ENCODE results near the gene OR6Y1. TPM values are rescaled to one million over a fixed set of nuclear protein-coding genes. Genes with fewer than 3 reads are reported as not detected.

Gene OR6Y1, protein sequence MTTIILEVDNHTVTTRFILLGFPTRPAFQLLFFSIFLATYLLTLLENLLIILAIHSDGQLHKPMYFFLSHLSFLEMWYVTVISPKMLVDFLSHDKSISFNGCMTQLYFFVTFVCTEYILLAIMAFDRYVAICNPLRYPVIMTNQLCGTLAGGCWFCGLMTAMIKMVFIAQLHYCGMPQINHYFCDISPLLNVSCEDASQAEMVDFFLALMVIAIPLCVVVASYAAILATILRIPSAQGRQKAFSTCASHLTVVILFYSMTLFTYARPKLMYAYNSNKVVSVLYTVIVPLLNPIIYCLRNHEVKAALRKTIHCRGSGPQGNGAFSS
- not detected in 2 replicates for total RNA-seq (2014; rRNA removed; shearing (Covaris generic))
- not detected in 2 replicates for polyA plus RNA-seq (2014; cell fraction: nucleus; rRNA removed)

- DNase-seq (ENCODE audit: extremely low read depth, low read depth), result no peak
Observed at GRCh38 chr1:158554352-158554751, at the start of gene OR6Y1. Gene OR6Y1 (minus strand): TSS chr1:158554405. CDS start chr1:158548105, 6,300 bp downstream.

GRCh38 chr1:158600735-158601134 is 46.5 kb upstream of the OR6Y1 start:
- no peak for DNase-seq (ENCODE audit: extremely low read depth, low read depth)

DNA sequence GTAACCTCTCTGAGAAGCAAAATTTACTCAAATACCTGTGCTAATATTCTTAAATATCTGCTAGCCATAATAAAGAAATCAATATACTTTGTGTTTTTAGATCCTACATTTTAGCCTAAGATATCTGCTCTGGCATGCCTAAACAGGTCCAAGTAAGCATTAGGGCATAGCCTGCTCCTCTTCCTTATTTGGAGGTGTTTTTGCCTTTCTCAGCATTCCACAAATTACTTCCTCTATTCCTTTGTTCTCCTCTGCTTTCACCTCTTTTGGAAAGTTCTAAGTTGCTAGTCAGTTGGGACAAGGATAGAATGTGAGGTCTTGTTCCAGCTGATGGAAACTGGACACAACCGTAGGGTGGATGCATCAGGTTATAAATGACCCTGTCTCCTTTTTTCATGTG is 32.7 kb upstream of the OR6Y1 start:
- DNase-seq (ENCODE audit: extremely low read depth, low read depth), result no peak

- no peak for DNase-seq (ENCODE audit: extremely low read depth, low read depth)
Observed at GRCh38 chr1:158583962-158584361, 29.8 kb upstream of the OR6Y1 start.

DNA sequence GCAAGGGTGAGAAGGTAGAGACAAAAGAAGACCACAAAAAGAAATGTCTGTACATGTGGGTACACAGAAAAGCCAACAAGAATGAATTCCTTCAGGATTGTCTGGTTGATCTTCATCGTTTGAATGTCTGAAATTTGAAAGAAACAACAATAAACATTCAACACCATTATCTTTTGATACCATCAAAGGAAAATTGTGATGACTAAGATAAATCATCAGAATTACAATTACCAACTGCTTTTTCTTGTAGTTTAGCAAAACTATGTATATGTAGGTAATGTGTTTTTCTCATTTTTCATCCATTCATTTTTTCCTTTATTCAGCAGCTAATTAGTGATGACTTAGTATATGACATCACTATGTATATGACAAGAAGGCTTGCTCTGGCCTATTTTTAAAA is 25.5 kb upstream of the OR6Y1 start, which contains the start of gene OR10X1:
Gene OR10X1, minus strand, starts transcription at position 167 of the 400 bp plus-strand sequence. Its CDS starts 0 bp downstream, at position 167.
- no peak for DNase-seq (ENCODE audit: extremely low read depth, low read depth)

DNA sequence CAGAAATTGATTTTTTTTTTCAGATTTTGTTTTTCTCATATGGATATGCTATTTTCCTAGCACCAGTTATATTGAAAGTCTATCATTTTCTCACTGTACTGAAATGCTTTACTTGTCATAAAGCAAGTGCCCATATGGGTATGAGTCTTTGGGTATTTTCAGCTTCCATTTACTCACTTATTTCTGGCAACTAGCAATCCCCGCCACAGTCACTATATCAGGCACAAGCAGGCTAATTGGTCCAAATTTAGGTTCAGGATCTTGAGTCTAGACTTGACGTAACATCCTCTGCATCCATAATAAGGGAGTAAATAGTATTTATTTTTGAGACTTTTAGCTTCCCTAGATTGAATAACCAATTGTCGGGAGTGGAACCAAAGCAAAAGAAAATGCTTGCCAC is 23.4 kb upstream of the OR6Y1 start:
- no peak for DNase-seq (ENCODE audit: extremely low read depth, low read depth)

GRCh38 chr1:158572226-158572625 is 18.0 kb upstream of the OR6Y1 start:
- no peak for DNase-seq (ENCODE audit: extremely low read depth, low read depth)

- no peak for DNase-seq (ENCODE audit: extremely low read depth, low read depth)
Observed at GRCh38 chr1:158570480-158570879, 16.3 kb upstream of the OR6Y1 start, which contains the start of gene OR6P1. Gene OR6P1 (minus strand): TSS chr1:158570580. CDS start chr1:158563604, 6,976 bp downstream.

DNA sequence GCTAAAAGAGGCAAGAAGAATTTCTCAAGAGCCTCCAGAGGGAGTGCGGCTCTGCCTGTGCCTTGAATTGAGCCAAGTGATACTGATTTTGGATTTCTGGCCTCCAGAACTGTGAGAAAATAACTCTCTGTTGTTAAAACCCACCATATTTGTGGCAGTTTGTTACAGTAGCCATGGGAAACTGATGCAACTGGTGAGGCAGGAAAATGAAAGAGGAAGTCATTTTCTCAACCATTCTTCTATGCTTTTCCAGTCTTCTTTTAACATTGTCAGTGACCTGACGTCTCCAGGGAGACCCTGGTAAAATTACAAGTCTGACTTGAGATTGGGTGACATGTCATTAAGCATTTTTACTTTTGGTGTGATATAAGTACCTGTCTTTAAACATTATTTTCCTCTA is 10.4 kb upstream of the OR6Y1 start:
- no peak for DNase-seq (ENCODE audit: extremely low read depth, low read depth)

- no peak for DNase-seq (ENCODE audit: extremely low read depth, low read depth)
Observed at GRCh38 chr1:158563853-158564252, 9.6 kb upstream of the OR6Y1 start.

DNA sequence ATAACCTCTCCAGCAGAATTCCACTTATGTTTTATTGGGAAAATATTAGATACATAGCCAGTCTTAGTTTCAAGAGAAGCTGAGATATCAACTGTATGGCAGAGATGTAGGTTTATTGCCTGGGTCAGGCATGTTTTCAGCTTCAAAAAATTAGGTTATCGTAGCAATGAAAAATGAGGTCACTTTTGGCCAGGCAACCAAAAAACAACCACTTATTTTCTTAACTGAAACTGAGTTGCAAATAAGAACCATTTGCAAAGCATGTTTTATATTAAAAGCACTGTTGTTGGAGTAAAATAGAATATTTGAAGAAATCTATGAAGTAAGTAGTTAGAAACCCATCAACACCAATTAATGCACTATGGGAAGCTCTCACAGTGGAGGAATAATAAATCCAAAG is 5.5 kb upstream of the OR6Y1 start:
- DNase-seq (ENCODE audit: extremely low read depth, low read depth), result no peak

DNA sequence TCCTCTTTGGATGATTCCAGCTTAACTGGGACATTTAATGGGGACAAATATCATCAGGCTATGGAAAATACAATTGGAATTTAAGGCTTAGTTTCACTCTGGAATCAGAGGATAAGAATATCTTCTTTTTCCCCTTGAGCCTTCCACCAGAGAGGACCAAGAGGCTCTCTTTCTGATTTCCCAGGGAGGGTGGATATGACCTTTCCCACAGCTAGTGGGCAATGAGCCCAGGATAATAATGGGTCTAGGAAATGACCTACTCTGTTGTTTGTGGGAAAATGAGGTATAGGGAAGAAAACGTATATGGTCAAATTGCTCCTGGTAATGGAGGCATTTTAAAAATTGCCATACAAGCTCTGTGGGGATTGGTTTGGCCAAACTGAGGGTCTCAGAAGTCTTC is 1.9 kb downstream of the OR6Y1 start:
- DNase-seq (ENCODE audit: extremely low read depth, low read depth), result no peak

DNA sequence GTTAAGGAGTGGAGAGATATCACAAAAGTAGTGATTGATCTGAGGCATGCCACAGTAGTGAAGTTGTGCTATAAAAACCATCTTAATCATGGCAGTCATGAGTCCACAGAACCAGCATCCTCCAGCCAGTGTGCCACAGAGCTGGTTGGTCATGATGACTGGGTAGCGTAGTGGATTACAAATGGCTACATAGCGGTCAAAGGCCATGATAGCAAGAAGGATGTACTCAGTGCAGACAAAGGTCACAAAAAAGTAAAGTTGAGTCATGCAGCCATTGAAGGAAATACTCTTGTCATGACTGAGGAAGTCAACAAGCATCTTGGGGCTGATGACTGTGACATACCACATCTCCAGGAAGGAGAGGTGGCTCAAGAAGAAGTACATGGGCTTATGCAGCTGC is 6.7 kb downstream of the OR6Y1 start:
- no peak for DNase-seq (ENCODE audit: extremely low read depth, low read depth)

DNA sequence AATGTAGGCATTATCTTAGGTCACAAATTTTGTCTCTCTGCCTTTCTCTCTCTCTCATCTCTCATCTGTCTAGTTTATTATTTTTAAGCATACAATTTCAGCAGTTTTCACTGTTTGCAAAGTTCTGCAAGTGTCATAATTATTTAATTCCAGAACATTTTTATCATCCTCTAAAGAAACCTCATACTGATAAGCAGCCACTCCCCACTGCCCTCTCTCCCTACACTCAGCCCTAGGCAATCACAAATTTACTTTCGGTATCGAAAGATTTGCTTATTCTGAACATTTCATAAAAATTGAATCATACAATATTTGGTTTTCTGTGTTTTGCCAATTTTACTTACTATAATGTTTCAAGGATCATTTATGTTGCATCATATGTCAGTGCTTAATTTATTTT is 16.6 kb downstream of the OR6Y1 start:
- DNase-seq (ENCODE audit: extremely low read depth, low read depth), result no peak

DNA sequence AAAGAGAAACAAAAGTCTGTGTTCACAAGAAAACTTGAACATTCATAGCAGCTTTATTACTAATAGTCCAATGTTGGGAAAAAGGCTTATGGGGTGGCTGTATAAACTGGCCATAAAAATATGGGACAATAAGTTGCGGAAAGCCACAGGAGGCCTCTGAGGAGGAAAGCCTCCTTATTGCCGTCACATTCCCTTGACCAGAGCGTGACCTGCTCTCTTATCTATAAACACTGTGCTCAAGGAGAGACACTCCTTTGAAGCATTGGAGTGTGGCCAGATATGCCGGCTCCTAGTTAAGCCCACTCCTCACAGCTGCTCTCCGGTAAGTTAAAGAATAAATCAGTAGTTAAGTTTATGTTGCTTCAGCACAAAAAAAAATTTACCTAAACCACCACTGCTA is 19.7 kb downstream of the OR6Y1 start:
- DNase-seq (ENCODE audit: extremely low read depth, low read depth), result no peak

- no peak for DNase-seq (ENCODE audit: extremely low read depth, low read depth)
Observed at GRCh38 chr1:158527190-158527815, 26.9 kb downstream of the OR6Y1 start.

DNA sequence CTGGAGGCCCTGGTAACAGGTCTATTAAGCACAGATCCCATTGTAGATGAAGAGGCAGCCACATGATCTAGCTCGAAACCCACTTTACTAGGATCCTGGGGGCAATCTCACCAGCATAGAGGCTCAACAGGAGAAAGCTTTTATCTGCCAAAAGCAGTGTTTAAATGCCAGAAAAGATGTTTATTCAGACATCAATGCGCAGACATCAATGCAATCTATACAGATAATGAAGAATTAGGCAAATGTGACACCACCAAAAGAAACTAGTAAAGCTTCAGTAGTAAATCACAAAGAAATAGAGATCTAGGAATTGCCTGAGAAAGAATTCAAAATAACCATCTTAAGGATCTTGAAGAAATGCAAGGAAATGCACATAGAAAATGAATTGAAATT is 32.5 kb downstream of the OR6Y1 start:
- no peak for DNase-seq (ENCODE audit: extremely low read depth, low read depth)

- DNase-seq (ENCODE audit: extremely low read depth, low read depth), result no peak
Observed at GRCh38 chr1:158520955-158521665, 33.1 kb downstream of the OR6Y1 start.

DNA sequence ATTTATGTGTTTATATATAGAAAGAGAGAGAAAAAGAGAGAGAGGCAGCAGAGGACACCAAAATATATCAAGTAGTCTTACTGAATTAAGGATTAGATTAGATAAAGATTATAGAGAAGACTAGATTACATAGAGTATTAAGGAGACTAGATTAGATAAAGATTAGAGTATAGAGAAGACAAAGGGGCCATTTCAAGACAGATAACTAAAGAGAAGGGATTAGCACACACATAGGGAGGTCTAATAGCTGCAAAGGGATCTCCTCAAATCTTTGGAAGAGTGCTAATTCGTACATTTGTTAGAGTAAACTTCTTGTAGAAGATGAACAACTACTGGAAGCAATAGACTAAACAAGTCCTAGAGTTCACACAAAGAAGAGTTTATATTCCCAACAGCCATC is 34.2 kb downstream of the OR6Y1 start:
- no peak for DNase-seq (ENCODE audit: extremely low read depth, low read depth)

- no peak for DNase-seq (ENCODE audit: extremely low read depth, low read depth)
Observed at GRCh38 chr1:158516966-158517365, 37.2 kb downstream of the OR6Y1 start.

GRCh38 chr1:158509471-158510156 is 44.6 kb downstream of the OR6Y1 start:
- no peak for DNase-seq (ENCODE audit: extremely low read depth, low read depth)
